GM19467 (cell line): ENCODE data around the gene ATP5PD.
A peak's percentile ranks its signal among the peaks of the same experiment; 100 is the strongest.
"Not testable (repeated sequence)": the region's sequence is repeated elsewhere in the genome, so short reads cannot be mapped to it uniquely, and the experiment has no call there.

ENCODE experiments used
- ATAC-seq: cut with Tn5 transposase; IDR thresholded peaks from one replicate; pipeline ENCODE4 v1.9.1; 2021; ENCODE audit warnings: mild to moderate bottlenecking, moderate library complexity; ENCODE audit not compliant: unreplicated experiment

Gene ATP5PD

GRCh38 chr17:75025398-75025734 lies 21.4 kb downstream of the ATP5PD start:
- not testable (repeated sequence) for ATAC-seq

DNA sequence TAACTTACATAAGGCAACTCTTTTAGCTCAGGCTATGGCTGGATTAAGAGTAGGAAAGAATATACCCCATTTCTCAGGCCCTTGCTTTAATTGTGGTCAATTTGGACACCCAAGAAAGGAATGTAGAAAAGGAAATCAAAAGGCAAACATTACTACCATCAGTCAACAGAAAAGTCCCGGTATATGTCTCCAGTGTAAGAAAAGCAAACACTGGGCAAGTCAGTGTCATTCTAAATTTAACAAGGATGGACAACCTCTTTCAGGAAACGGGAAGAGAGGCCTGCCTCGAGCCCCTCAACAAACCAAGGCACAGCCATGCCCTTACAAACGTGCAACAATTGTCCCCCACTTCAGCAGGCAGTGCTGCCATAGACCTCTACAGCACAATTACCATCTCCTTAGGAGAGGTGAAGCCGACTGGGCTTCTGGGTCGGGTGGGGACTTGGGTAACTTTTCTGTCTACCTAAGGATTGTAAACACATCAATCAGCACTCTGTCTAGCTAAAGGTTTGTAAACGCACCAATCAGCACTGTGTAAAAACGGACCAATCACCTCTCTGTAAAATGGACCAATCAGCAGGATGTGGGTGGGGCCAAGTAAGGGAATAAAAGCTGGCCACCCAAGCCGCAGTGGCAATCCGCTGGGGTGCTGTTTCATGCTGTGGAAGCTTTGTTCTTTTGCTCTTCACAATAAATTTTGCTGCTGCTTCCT lies 21.9 kb downstream of the ATP5PD start:
- no peak for ATAC-seq

DNA sequence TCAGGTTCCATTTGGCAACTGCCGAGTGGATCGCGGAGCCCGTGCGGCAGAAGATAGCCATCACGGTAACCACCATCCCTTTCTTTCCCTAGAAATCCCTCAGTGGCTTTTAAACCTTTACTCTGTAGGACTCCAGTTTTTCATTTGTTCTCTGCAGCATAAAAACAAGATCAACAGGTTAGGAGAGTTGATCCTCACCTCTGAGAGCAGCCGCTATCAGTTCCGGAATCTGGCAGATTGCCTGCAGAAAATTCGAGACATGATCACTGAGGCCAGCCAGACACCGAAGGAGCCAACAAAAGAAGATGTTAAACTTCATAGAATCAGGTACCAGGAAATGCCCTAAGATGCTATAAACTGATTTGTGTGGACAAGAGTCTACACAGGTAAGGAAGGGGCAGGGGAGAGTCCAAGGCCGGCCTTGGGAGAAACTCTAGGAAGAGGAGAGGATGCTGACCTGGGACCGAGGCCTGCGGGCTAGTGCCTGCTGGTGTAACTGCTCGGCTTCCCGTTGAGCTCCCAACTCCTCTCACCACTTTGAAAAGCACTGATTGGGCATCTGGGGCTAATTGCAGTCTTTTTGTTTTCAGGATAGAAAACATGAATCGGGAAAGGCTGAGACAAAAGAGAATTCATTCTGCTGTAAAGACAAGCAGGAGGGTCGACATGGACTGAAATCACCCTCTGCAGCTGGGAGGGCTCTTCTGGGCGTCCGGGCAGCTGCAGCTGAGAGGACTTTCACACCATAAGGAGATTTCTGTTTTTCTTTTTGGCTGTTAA lies 26.2 kb downstream of the ATP5PD start:
- ATAC-seq, result no peak

DNA sequence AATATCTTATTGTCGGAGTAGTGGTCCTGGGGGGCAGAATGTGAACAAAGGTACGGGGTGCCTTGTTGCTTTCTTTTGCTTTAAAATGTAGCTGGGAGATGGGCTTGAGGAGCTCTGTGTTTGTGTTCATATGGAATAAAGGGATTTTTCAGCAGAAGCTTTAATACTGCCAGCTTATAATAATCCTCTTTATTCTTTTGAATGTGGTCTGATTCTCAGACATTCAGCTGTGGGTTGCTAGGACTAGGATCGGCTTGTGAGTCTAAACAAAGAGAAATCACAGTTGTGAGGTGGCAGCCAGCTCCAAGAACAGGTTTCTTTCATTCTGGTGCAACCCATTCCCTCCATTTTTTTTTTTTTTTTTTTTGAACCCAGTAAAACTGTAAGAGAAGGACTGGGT lies 27.1 kb downstream of the ATP5PD start:
- ATAC-seq, result no peak

- no peak for ATAC-seq
Measured at GRCh38 chr17:75019146-75019545, 27.6 kb downstream of the ATP5PD start.

DNA sequence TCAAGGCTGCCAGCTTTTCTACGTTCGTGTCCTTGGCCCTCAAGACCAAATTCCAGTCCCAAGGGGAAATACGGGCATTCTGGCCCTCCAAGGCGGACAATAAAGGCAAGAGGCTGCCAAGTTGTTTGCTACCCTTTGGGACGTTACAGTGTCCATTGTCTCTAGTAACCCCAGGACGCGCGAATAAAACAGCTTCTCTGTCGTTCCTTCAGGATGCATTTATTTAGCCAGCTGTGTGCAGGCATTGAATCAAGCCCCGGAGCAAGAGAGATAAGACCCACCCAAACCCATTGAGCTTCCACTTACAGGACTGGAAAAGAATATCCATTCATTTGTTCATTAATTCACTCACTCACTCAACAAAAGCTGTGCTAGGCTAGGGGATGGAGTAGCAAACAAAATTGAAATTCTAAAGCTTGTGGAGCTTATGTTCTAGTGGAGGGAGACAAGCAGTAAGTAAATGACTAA lies 33.6 kb downstream of the ATP5PD start:
- no peak for ATAC-seq

- peak; percentile 83 for ATAC-seq
Measured at GRCh38 chr17:75012346-75013091, 34.2 kb downstream of the ATP5PD start, which contains the start of gene MRPL58. Gene MRPL58 (plus strand): TSS chr17:75012670. CDS start chr17:75012687, 17 bp downstream.

GRCh38 chr17:75012096-75012345 lies 34.7 kb downstream of the ATP5PD start:
- no peak for ATAC-seq

DNA sequence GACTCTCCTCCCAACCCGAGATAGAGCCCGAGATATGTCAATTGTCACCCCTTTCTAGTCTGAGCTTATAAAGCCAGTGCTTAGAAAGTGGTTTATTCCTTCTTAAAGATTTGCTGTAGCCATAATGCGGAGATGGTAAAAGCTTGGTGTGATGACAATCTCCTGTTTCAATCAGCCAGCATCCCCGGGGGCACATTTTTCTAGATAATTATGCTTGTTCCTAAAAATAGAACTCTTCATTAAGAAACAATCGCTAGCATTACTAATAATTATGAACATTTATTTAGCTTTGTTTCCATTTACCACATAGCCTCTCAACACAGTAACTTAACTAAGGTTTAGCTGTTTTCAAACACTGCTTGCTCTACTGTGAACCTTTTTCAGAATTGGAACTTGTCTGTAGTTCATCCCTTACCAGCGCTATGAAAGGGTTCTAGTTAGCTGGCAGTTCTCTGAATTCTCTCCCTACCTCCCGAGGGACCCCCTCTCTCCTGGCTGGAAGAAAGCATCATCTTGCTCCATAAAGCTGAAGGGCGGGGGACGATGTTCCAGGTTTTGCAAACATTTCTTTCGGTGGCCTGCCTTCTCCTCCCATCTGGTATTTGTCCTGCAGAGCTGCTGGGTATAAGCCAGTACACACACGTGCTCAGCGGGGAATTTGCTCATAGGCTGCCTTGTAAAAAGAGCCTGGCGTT lies 35.2 kb downstream of the ATP5PD start:
- no peak for ATAC-seq

- no peak for ATAC-seq
Measured at GRCh38 chr17:75010683-75011400, 35.9 kb downstream of the ATP5PD start.

- ATAC-seq, result no peak
Measured at GRCh38 chr17:75009139-75009724, 37.5 kb downstream of the ATP5PD start.

DNA sequence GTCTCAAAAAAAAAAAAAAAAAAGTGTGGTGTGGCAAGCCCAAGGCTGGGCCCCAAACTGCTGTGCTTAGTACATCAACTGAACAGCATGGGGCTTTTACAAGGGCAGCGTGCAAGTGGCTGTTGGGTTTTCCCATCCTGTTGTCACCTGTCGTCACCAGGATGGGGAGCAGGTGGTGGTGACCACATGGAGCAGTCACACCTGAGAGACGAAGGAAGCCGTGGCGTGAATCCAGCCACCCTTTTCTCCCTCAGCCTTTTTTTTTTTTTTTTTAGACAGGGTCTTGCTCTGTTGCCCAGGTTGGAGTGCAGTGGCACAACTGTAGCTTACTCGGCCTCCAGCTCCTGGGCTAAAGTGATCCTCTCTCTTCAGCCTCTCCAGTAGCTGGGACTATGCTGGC lies 38.4 kb downstream of the ATP5PD start:
- ATAC-seq, result no peak

DNA sequence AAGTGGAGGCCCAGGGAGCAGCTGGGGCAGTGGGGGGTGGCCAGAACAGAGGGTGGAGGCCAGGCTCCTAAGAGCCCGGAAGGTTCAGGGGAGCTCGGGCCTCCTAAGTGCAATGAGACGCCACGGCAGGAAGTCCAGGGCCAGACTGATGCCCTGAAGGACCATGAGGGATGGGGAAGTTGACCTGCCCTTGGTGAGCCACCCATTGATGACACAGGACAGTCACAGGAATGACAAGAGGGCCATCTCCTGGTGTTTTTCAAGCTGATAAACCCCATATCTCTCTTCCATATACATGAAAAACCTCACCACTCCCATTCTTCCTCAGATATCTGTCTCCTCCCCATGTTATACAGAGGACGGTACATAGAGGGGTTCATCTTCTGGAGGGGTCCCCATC lies 40.1 kb downstream of the ATP5PD start:
- no peak for ATAC-seq

GRCh38 chr17:75006084-75006483 lies 40.7 kb downstream of the ATP5PD start:
- not testable (repeated sequence) for ATAC-seq

DNA sequence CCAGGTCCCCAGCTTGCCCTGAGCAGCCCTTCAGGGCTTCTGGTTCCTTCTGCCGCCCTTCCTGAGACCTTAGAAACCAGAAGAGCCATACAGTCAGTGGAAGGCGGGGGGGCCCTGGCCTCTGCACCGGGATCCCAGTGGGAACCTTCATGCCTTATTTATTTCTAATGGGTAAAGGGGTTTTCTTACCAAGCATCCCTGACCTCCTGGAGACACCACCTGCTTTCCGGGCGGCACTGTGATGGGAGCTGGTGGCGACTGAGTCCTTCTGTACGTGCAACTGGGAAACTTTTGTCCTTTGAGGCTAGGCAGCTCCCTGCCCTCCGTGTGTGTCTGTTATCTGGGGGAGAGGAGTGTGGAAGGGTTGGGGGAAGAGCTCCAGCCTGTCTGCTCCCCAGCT lies 41.5 kb downstream of the ATP5PD start:
- no peak for ATAC-seq

- ATAC-seq, result no peak
Measured at GRCh38 chr17:75004371-75004770, 42.4 kb downstream of the ATP5PD start.

GRCh38 chr17:75003957-75004355 lies 42.8 kb downstream of the ATP5PD start:
- ATAC-seq, result no peak

GRCh38 chr17:75003070-75003956 lies 43.5 kb downstream of the ATP5PD start:
- ATAC-seq, result no peak
